ENCODE measurements around the gene SP1. TPM values are rescaled to one million over a fixed set of nuclear protein-coding genes. Genes with fewer than 3 reads are reported as not detected.
A peak's percentile ranks its signal among the peaks of the same experiment; 100 is the strongest.

Gene SP1
- total and polyA plus RNA-seq, 9 of the 15 experiments (the other 6 are each of a cell fraction or from before 2014, with no cell fraction given): 8.0 to 65.5 (median 41.6) TPM

DNA sequence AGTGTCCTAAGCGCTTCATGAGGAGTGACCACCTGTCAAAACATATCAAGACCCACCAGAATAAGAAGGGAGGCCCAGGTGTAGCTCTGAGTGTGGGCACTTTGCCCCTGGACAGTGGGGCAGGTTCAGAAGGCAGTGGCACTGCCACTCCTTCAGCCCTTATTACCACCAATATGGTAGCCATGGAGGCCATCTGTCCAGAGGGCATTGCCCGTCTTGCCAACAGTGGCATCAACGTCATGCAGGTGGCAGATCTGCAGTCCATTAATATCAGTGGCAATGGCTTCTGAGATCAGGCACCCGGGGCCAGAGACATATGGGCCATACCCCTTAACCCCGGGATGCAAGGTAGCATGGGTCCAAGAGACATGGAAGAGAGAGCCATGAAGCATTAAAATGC lies 31.0 kb downstream of the SP1 start (continued):
- TF ChIP-seq FOXP4 (CRISPR knock-in tag; IDR thresholded peaks at IDR 0.05; ENCODE audit: borderline replicate concordance) (no peak), ZNF134 (CRISPR knock-in tag; conservative IDR thresholded peaks at IDR 0.05) (no peak), CBFA2T2 (conservative IDR thresholded peaks at IDR 0.05) (no peak), RAD21 (CRISPR knock-in tag; conservative IDR thresholded peaks at IDR 0.05 in 1 of 2, IDR thresholded peaks at IDR 0.05 in 1 of 2) (no peak), ZNF212 (CRISPR knock-in tag; IDR thresholded peaks at IDR 0.05) (no peak), ZNF780A (CRISPR knock-in tag; IDR thresholded peaks at IDR 0.05) (no peak), TARDBP (IDR thresholded peaks at IDR 0.05) (no peak), ZNF311 (CRISPR knock-in tag; IDR thresholded peaks at IDR 0.05) (no peak)

DNA sequence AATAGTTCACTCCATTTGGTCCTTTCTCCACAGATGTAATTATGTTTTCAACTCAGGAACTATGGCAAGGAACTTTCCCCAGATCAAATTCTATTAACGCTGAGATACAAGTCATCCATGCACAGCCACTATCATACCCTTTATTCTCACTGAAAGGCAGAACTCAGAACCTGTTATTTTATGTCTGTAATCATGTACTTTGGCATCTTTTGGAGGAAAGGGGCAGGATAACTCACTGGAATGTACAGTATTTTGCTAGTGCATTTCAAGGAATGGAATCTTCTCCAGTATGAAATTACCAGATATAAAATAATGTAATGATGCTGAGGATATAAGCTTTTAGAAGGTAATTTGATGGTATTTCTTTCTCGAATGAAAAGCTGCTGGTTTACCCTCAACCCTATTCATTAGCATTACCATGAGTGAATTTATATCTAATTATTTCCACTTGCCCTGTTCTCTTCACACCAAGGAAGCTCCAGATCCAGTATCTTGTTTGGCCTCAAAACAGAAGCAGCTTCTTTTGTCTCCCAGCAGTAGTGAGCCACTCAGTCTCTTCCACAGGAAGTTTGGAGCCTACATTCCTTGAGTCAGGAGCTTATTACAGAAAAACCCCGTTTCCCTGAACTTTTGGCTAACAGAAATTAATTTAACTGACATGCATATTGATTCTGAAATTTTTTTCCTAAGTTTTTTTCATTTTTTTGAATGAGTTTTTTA lies 33.7 kb downstream of the SP1 start:
- no peaks in the 10 kb centered on the region for H3K9me1 ChIP-seq (ENCODE audit: control insufficient read depth, insufficient read depth, low read length)
- H3K4me2 ChIP-seq (ENCODE audit: insufficient read depth, low read length): no peak overlapping the region
- no peaks in the 10 kb centered on the region for H3K27me3 ChIP-seq (ENCODE audit: control insufficient read depth in 2 of 2, insufficient read depth in 2 of 2, low read length in 2 of 2)
- ATAC-seq (no peak), DNase-seq (ENCODE audit: extremely low read depth in 1 of 4, low spot score in 3 of 4) (peak in 1 of 4 experiments; percentile 5), FAIRE-seq (no peak)
- ChIA-PET CTCF (ENCODE audit: low intra/inter-chr PET ratio) (no interaction called here), POLR2A (interaction anchor here (1.0 to 2.7 kb wide), 3 partner anchors 12 to 51 kb away, joined by 4 to 13 read pairs (median 10); no protein-coding TSS in a partner anchor)
- no peak overlapping the region for H3K9ac ChIP-seq (ENCODE audit: insufficient read depth in 1 of 2, low read depth in 2 of 2, low read length in 2 of 2)
- peaks cover 44% of the 10 kb centered on the region for H3K36me3 ChIP-seq (ENCODE audit: control insufficient read depth, insufficient read depth, low read length)
- H3K9me3 ChIP-seq (replicated peaks; ENCODE audit: control insufficient read depth, insufficient read depth, low read depth, low read length): no peaks in the 10 kb centered on the region
- H3K79me2 ChIP-seq (ENCODE audit: control insufficient read depth, insufficient read depth, low read length): no peaks in the 10 kb centered on the region
- no peaks in the 10 kb centered on the region for H4K20me1 ChIP-seq (replicated peaks; ENCODE audit: control insufficient read depth, insufficient read depth, low read length)
- no peak overlapping the region for H3K4me3 ChIP-seq
- 77% methylated on average over 3 of the region's 3 CpGs for WGBS (ENCODE audit: insufficient coverage, low coverage, missing lambda C conversion rate)
- in situ Hi-C loops (cut with MboI) (no loop called here), intact Hi-C loops (cut with micrococcal nuclease) (no loop called here)
- BruUV-seq (replicated peaks): TSS peak; percentile 33
- H3K4me1 ChIP-seq (replicated peaks in 1 of 2; ENCODE audit: control insufficient read depth in 2 of 2, insufficient read depth in 2 of 2, low read length in 2 of 2): peaks cover 3 to 13% of the 10 kb centered on the region in 2 experiments; a peak in 4 of 5 replicates
- TF ChIP-seq HDAC8 (tag; IDR thresholded peaks at IDR 0.05) (no peak), FOXJ2 (tag; IDR thresholded peaks at IDR 0.05) (no peak), HDAC6 (IDR thresholded peaks at IDR 0.05; ENCODE audit: low read depth, low read length) (no peak), TSHZ1 (CRISPR knock-in tag; IDR thresholded peaks at IDR 0.05) (no peak)
- no peak overlapping the region for H3K27ac ChIP-seq (ENCODE audit: extremely low read depth, low read depth, low read length)
- no peak overlapping the region for H2AFZ ChIP-seq (ENCODE audit: low read depth, low read length)
